Caco-2 (cell line): ENCODE measurements around the gene TMEM132C. TPM values are rescaled to one million over a fixed set of nuclear protein-coding genes. Genes with fewer than 3 reads are reported as not detected.

Source experiments
- BruUV-seq: library from RNA; stranded (reverse); fragments of 400-500 nt; replicated peaks from 2 replicates; lab custom pipeline; 2021; lab: Mats Ljungman, UMichigan
- CTCF ChIA-PET: fragments of 300-600 bp; sonication (Branson Sonifier 250); formaldehyde crosslinking; loops from one replicate; lab custom pipeline; 2022; ENCODE audit warnings: antibody characterized with exemption; lab: Charles Lee
- POLR2A ChIA-PET: fragments of 300-600 bp; sonication (Branson Sonifier 250); formaldehyde crosslinking; loops from one replicate; lab custom pipeline; 2022; ENCODE audit warnings: antibody characterized with exemption; lab: Charles Lee
- DNase-seq, 2 experiments: peaks; one replicate each; pipeline versions ENCODE4 v3.0.0 to v3.0.0-alpha.2; 2020 to 2022
- H3K27me3 ChIP-seq: replicated peaks from 2 replicates; pipeline ENCODE4 v1.6.0; 2011; ENCODE audit warnings: low read length; ENCODE audit not compliant: control insufficient read depth, insufficient read depth
- H3K36me3 ChIP-seq: 2 replicates; pipeline ENCODE4 v1.5.1; 2011; ENCODE audit warnings: low read length; ENCODE audit not compliant: control insufficient read depth, insufficient read depth
- H3K4me1 ChIP-seq: fragments of 250-450 bp; sonication (Bioruptor Pico); 2 replicates; pipeline ENCODE4 v1.5.1; 2020; ENCODE audit warnings: mild to moderate bottlenecking
- H3K4me3 ChIP-seq: 2 replicates; pipeline ENCODE4 v1.5.1; 2011; ENCODE audit warnings: low read depth, mild to moderate bottlenecking, control low read depth, low read length
- H3K9me3 ChIP-seq: fragments of 250-450 bp; sonication (Bioruptor Pico); 2 replicates; pipeline ENCODE4 v1.5.1; 2020; ENCODE audit warnings: mild to moderate bottlenecking, moderate library complexity
- H3K27ac Mint-ChIP-seq: one replicate; pipeline ENCODE4 v1.8.0; 2022; ENCODE audit warnings: mixed read lengths; ENCODE audit not compliant: unreplicated experiment
- H3K27me3 Mint-ChIP-seq: one replicate; pipeline ENCODE4 v1.8.0; 2022; ENCODE audit warnings: mixed read lengths; ENCODE audit not compliant: insufficient read depth, unreplicated experiment
- H3K36me3 Mint-ChIP-seq: one replicate; pipeline ENCODE4 v1.8.0; 2022; ENCODE audit warnings: mild to moderate bottlenecking, mixed read lengths; ENCODE audit not compliant: insufficient read depth, unreplicated experiment
- H3K4me1 Mint-ChIP-seq: one replicate; pipeline ENCODE4 v1.8.0; 2022; ENCODE audit warnings: low read depth, mixed read lengths; ENCODE audit not compliant: unreplicated experiment
- H3K4me3 Mint-ChIP-seq: one replicate; pipeline ENCODE4 v1.8.0; 2022; ENCODE audit warnings: mild to moderate bottlenecking, moderate library complexity, mixed read lengths; ENCODE audit not compliant: unreplicated experiment
- H3K9me3 Mint-ChIP-seq: one replicate; pipeline ENCODE4 v1.8.0; 2022; ENCODE audit warnings: mixed read lengths; ENCODE audit not compliant: unreplicated experiment
- intact Hi-C: fragments of 100-400 bp; cut with micrococcal nuclease; formaldehyde crosslinking; loops from one replicate; pipeline ENCODE4 v1.10.0; 2022; ENCODE audit not compliant: unreplicated experiment
- total RNA-seq: library from RNA; stranded (reverse); gene quantifications from 2 replicates; pipeline ENCODE4 v1.2.3, GENCODE V29; 2022
- TF ChIP-seq, protein P1 (sequence below), 2 experiments: fragments of 200-600 bp in 1 of 2; IDR thresholded peaks; 1 replicate in 1 of 2; 2 replicates in 1 of 2; pipeline versions ENCODE4 v1.5.1 to v1.8.0; 2011 to 2022; ENCODE audit warnings: antibody characterized with exemption in 1 of 2, control low read depth in 1 of 2, inconsistent platforms in 1 of 2, low read depth in 1 of 2, low read length in 1 of 2, mild to moderate bottlenecking in 1 of 2, moderate library complexity in 1 of 2; ENCODE audit not compliant: insufficient read depth in 1 of 2, severe bottlenecking in 1 of 2, unreplicated experiment in 1 of 2

TMEM132C gene
- total RNA-seq, 1 experiment from 2014 or later, result not detected

GRCh38 chr12:128326406-128326805 lies 59.4 kb downstream of the TMEM132C start:
- POLR2A ChIA-PET, result no interaction called here
- Histone ChIP-seq H3K36me3 (no peaks in the 10 kb centered on the region), H3K9me3 (no peaks in the 10 kb centered on the region; the same call in 1 of the 2 replicates), H3K27me3 (no peaks in the 10 kb centered on the region), H3K4me1 (no peaks in the 10 kb centered on the region), H3K4me3 (no peak overlapping the region)
- Mint-ChIP-seq H3K27me3 (no peaks in the 10 kb centered on the region), H3K36me3 (no peaks in the 10 kb centered on the region), H3K27ac (no peak overlapping the region), H3K4me3 (no peak overlapping the region), H3K9me3 (peaks cover 13% of the 10 kb centered on the region), H3K4me1 (no peaks in the 10 kb centered on the region)
- intact Hi-C loops, result no loop called here
- no peak for DNase-seq
- no TSS peak for BruUV-seq
- CTCF ChIA-PET, result no interaction called here
- TF ChIP-seq, protein P1, sequence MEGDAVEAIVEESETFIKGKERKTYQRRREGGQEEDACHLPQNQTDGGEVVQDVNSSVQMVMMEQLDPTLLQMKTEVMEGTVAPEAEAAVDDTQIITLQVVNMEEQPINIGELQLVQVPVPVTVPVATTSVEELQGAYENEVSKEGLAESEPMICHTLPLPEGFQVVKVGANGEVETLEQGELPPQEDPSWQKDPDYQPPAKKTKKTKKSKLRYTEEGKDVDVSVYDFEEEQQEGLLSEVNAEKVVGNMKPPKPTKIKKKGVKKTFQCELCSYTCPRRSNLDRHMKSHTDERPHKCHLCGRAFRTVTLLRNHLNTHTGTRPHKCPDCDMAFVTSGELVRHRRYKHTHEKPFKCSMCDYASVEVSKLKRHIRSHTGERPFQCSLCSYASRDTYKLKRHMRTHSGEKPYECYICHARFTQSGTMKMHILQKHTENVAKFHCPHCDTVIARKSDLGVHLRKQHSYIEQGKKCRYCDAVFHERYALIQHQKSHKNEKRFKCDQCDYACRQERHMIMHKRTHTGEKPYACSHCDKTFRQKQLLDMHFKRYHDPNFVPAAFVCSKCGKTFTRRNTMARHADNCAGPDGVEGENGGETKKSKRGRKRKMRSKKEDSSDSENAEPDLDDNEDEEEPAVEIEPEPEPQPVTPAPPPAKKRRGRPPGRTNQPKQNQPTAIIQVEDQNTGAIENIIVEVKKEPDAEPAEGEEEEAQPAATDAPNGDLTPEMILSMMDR (IDR thresholded peaks at IDR 0.05; ENCODE audit: insufficient read depth in 1 of 2, low read depth in 1 of 2, low read length in 1 of 2, severe bottlenecking in 1 of 2, unreplicated experiment in 1 of 2), result no peak

DNA sequence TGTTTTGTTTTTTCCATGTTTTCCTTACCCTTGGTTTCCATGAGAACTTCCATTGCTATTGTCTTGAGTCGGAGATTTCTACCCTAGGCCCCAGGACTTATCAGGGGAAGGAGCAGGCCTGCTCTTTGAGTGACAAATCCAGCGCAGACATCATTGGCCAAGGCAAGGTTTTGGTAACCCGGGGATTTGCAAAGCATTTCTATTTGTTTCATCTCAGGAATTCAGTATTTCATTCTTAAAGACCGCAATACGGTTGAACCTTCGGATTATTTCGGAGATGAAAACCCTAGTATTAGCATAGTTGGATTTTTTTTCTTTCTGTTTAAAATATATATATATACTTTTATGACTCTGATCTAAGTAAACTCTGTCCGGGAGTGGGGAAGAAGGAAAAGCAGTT lies 62.0 kb downstream of the TMEM132C start:
- H3K9me3 ChIP-seq, result no peaks in the 10 kb centered on the region
- intact Hi-C loops, result no loop called here
- TF ChIP-seq, protein P1 (IDR thresholded peaks at IDR 0.05; ENCODE audit: insufficient read depth in 1 of 2, low read depth in 1 of 2, low read length in 1 of 2, severe bottlenecking in 1 of 2, unreplicated experiment in 1 of 2), result no peak
- BruUV-seq, result no TSS peak
- Mint-ChIP-seq H3K36me3 (no peaks in the 10 kb centered on the region), H3K27ac (no peak overlapping the region), H3K4me1 (no peaks in the 10 kb centered on the region), H3K4me3 (no peak overlapping the region), H3K9me3 (peaks cover under 1% of the 10 kb centered on the region), H3K27me3 (no peaks in the 10 kb centered on the region)
- H3K27me3 ChIP-seq, result no peaks in the 10 kb centered on the region
- H3K4me3 ChIP-seq, result no peak overlapping the region
- POLR2A ChIA-PET, result no interaction called here
- H3K4me1 ChIP-seq, result no peaks in the 10 kb centered on the region
- CTCF ChIA-PET, result no interaction called here
- no peaks in the 10 kb centered on the region for H3K36me3 ChIP-seq
- DNase-seq, result no peak

DNA sequence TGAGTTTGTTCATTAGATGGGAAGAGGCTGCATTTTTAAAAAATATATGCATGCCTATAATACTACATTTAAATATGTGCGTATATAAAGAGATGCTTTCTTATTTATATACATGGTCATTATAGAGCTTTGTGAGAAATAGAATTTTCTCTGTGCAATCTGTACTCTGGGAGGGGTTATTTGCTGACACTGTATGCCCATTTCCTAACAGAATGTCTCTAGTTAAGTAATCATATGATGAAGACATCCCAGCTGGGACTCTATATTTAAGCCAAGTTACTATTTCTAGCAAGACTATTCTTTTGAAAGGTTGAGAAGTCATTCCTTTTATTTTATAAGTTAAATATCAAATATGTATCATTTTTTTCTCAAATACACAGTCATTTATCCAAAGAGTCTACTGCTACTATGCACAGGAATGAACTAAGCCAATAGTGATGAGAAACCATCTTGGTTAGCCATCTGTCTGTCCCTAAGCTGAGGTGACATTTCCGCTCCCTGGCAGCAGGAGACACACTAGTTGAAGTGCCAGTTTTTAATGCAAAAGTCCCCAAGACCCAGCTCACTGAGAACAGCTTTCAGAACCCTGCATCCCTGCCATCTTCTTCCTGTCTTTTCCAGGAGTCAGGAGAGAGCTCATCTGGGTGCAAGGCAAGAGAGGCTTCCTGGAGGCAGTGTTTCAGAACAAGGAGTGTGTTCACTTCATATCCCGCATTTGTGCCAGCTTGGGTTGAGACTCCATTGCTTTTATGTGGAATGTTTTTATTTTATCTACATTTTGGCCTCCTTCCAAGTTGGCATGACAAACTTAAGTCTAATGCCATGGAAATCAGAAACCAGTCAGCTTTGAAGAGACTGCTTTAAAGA lies 69.5 kb downstream of the TMEM132C start:
- no TSS peak for BruUV-seq
- intact Hi-C loops, result no loop called here
- H3K27ac Mint-ChIP-seq, result no peak overlapping the region
- ChIA-PET CTCF (no interaction called here), POLR2A (no interaction called here)
- H3K27me3 Mint-ChIP-seq, result no peaks in the 10 kb centered on the region
- Histone ChIP-seq H3K4me1 (no peaks in the 10 kb centered on the region), H3K27me3 (no peaks in the 10 kb centered on the region), H3K9me3 (no peaks in the 10 kb centered on the region), H3K36me3 (no peaks in the 10 kb centered on the region), H3K4me3 (no peak overlapping the region)
- TF ChIP-seq, protein P1 (IDR thresholded peaks at IDR 0.05; ENCODE audit: insufficient read depth in 1 of 2, low read depth in 1 of 2, low read length in 1 of 2, severe bottlenecking in 1 of 2, unreplicated experiment in 1 of 2), result no peak
- DNase-seq, result no peak
- H3K9me3 Mint-ChIP-seq, result peaks cover 11% of the 10 kb centered on the region
- no peaks in the 10 kb centered on the region for H3K4me1 Mint-ChIP-seq
- no peak overlapping the region for H3K4me3 Mint-ChIP-seq
- no peaks in the 10 kb centered on the region for H3K36me3 Mint-ChIP-seq
